Heart left ventricle (tissue), 16 donors: ENCODE measurements around the gene SLC17A5. TPM values are rescaled to one million over a fixed set of nuclear protein-coding genes. Genes with fewer than 3 reads are reported as not detected.
"Not testable (repeated sequence)": the region's sequence is repeated elsewhere in the genome, so short reads cannot be mapped to it uniquely, and the experiment has no call there.

Experiments
- ATAC-seq, 4 donors: fragments of 200-7000 bp; cut with Tn5 transposase; one replicate each; pipeline ENCODE4 v1.9.1; 2020 to 2022; ENCODE audit warnings: moderate library complexity in 4 of 4, mild to moderate bottlenecking in 3 of 4, moderate number of reproducible peaks in 1 of 4
- DNase-seq, 5 donors: peaks; one replicate each; pipeline ENCODE4 v3.0.0-alpha.2; 2020
- H3K27ac ChIP-seq, 12 donors: fragments of 200-600 bp; sonication (generic) in 4 of 12; one replicate each; pipeline versions ENCODE4 v1.5.0 to v1.8.0; 2016 to 2022; ENCODE audit warnings: mild to moderate bottlenecking in 2 of 12
- H3K27me3 ChIP-seq, 9 donors: fragments of 200-600 bp; sonication (generic) in 2 of 9; one replicate each; pipeline versions ENCODE4 v1.5.1 to v1.8.0; 2016 to 2022; ENCODE audit warnings: mild to moderate bottlenecking in 3 of 9
- H3K36me3 ChIP-seq, 9 donors: fragments of 200-600 bp; sonication (generic) in 2 of 9; one replicate each; pipeline versions ENCODE4 v1.5.0 to v1.8.0; 2018 to 2022; ENCODE audit warnings: mild to moderate bottlenecking in 2 of 9
- H3K4me1 ChIP-seq, 12 donors: fragments of 200-600 bp; sonication (generic) in 4 of 12; one replicate each; pipeline versions ENCODE4 v1.5.0 to v1.8.0; 2016 to 2022; ENCODE audit warnings: mild to moderate bottlenecking in 3 of 12
- H3K4me3 ChIP-seq, 12 donors: fragments of 200-600 bp; sonication (generic) in 4 of 12; one replicate each; pipeline versions ENCODE4 v1.5.0 to v1.8.0; 2017 to 2022; ENCODE audit warnings: mild to moderate bottlenecking in 9 of 12, moderate library complexity in 4 of 12
- H3K9me3 ChIP-seq, 12 donors: fragments of 200-600 bp; sonication (generic) in 4 of 12; one replicate each; pipeline versions ENCODE4 v1.5.0 to v1.8.0; 2016 to 2022; ENCODE audit warnings: mild to moderate bottlenecking in 1 of 12
- POLR2A ChIP-seq, 2 donors: fragments of 450-650 bp; IDR thresholded peaks; one replicate each; pipeline ENCODE4 v1.6.1; 2017; ENCODE audit warnings: antibody characterized with exemption in 2 of 2, mild to moderate bottlenecking in 2 of 2, moderate library complexity in 2 of 2
- WGBS, 4 donors: extraction: QIAGEN DNeasy Blood & Tissue Kit in 2 of 4; methylation state at CpG; one replicate each; pipeline versions ENCODE4 v1.1.5 to v1.1.7; 2013 to 2018; 5-methylcytosine and 5-hydroxymethylcytosine counted together
- intact Hi-C, 10 donors: fragments of 100-400 bp; cut with DNase I; formaldehyde crosslinking; loops; one replicate each; pipeline versions ENCODE4 v1.11.1 to v1.14.2; 2022
- polyA plus RNA-seq, 2 donors: library from polyadenylated mRNA; stranded (reverse); fragments of 200-250 nt; gene quantifications; one replicate each; pipeline ENCODE4 v1.2.3, GENCODE V29; 2013
- total RNA-seq, 9 donors: library from RNA; depleted of rRNA in 2 of 9; stranded (reverse); fragments of >200 nt in 2 of 9; fragmentation: NEBNext Ultra II Directional in 3 of 9; extraction: Animal tissue kit (Norgen Biotek cat#: 25700) in 3 of 9; gene quantifications; one replicate each; pipeline versions ENCODE4 v1.1.0 to v1.2.4, GENCODE V29; 2016 to 2023
- TF ChIP-seq, protein P1 (sequence below), 12 donors: fragments of 200-600 bp; sonication (generic) in 4 of 12; IDR thresholded peaks; one replicate each; pipeline versions ENCODE4 v1.5.0 to v1.8.0; 2018 to 2022; ENCODE audit warnings: antibody characterized with exemption in 12 of 12, mild to moderate bottlenecking in 5 of 12
- donor health status: ischemic (EF 13 %, LVEDD 7.1; RV severe dilation, severe dysfunction).
- donor health status: healthy with polysubstance abuse.
- donor health status: DM: no; HTN: yes; CAD: no.
- donor health status: DM: no; HTN: no; CAD: no.
- donor health status: ischemic (EF 25% LVEDD 6.9; RV normal size, moderate dysfunction).
- donor health status: ischemic (EF 25% LVEDD 5.7; RV mildly dilated, moderate dysfunction).
- donor health status: healthy.
- donor health status: DM: yes; HTN: yes; CAD: no.
- donor health status: ischemic (EF 35%, LVEDD 5.7; RV mildly dilated, moderate dysfunction).
- donor health status: nonischemic (EF 11% LVEDD 7.7; RV severe dilation, severe dysfunction).
- donor health status: DM: yes; HTN: yes; CAD: no.
- donor health status: PGD.
- donor health status: ischemic (EF 29% LVEDD 5.4; RV normal size, mild dysfunction).
- donor health status: nonischemic (EF 23%, LVEDD 6.1; RV moderate dilation, normal function).

The SLC17A5 gene
- total and polyA plus RNA-seq, 11 donors: 2.1 to 10.6 (median 7.5) TPM

DNA sequence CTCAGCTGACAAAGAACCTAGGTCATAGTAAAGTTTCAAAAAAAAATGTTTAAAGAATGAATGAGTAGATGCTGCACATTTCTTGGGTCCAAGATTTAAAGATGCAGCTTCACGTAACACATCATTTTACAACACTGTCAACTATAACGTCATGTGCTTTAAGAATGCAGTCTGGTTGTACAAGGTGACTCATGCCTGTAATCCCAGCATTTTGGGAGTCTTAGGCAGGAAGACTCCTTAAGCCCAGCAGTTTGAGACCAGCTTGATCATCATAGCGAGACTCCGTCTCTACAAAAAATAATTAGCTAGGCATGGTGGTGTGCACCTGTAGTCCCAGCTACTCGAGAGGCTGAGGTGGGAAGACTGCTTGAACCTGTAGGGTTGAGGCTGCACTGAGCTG lies 21.9 kb downstream of the SLC17A5 start:
- no peak for ATAC-seq
- Histone ChIP-seq H3K27ac (no peak overlapping the region), H3K27me3 (no peaks in the 10 kb centered on the region), H3K4me1 (no peaks in the 10 kb centered on the region), H3K36me3 (peaks cover 3 to 100% (median 88%) of the 10 kb centered on the region in 9 donors), H3K4me3 (no peak overlapping the region), H3K9me3 (no peaks in the 10 kb centered on the region)
- DNase-seq: no peak
- TF ChIP-seq POLR2A (IDR thresholded peaks at IDR 0.05): no peak
- WGBS, 4 donors: 82 to 97% (median 93%) methylated on average over 5 of the region's 5 CpGs
- intact Hi-C loops: no loop called here

DNA sequence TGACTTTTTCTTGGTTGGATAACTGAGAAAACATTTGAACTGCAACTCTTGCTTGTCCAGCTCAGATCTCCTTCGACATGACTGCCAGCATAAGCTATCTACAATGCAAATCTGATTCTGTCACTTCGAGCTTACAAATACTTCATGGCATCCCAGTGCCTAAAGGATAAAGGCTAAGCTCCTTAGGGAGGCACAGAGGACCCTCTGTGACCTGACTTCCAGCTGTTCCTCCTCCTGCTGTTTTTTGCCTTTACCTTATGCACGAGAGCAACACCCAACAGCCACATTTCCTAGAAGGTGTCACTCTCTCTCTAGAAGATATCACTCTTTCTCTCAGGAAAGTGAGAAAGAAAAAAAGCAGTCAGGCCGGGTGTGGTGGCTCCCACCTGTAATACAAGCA lies 23.4 kb downstream of the SLC17A5 start:
- no peak overlapping the region for H3K4me3 ChIP-seq
- no peaks in the 10 kb centered on the region for H3K4me1 ChIP-seq
- ATAC-seq (no peak), DNase-seq (no peak)
- no peaks in the 10 kb centered on the region for H3K27me3 ChIP-seq
- WGBS, 4 donors: 74 to 87% (median 84%) methylated on average over 4 of the region's 4 CpGs
- TF ChIP-seq, protein P1, sequence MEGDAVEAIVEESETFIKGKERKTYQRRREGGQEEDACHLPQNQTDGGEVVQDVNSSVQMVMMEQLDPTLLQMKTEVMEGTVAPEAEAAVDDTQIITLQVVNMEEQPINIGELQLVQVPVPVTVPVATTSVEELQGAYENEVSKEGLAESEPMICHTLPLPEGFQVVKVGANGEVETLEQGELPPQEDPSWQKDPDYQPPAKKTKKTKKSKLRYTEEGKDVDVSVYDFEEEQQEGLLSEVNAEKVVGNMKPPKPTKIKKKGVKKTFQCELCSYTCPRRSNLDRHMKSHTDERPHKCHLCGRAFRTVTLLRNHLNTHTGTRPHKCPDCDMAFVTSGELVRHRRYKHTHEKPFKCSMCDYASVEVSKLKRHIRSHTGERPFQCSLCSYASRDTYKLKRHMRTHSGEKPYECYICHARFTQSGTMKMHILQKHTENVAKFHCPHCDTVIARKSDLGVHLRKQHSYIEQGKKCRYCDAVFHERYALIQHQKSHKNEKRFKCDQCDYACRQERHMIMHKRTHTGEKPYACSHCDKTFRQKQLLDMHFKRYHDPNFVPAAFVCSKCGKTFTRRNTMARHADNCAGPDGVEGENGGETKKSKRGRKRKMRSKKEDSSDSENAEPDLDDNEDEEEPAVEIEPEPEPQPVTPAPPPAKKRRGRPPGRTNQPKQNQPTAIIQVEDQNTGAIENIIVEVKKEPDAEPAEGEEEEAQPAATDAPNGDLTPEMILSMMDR (IDR thresholded peaks at IDR 0.05): no peak
- TF ChIP-seq POLR2A (IDR thresholded peaks at IDR 0.05): no peak
- intact Hi-C loops: no loop called here
- H3K9me3 ChIP-seq: no peaks in the 10 kb centered on the region
- H3K27ac ChIP-seq: no peak overlapping the region
- peaks cover 3 to 100% (median 81%) of the 10 kb centered on the region in 9 donors for H3K36me3 ChIP-seq

DNA sequence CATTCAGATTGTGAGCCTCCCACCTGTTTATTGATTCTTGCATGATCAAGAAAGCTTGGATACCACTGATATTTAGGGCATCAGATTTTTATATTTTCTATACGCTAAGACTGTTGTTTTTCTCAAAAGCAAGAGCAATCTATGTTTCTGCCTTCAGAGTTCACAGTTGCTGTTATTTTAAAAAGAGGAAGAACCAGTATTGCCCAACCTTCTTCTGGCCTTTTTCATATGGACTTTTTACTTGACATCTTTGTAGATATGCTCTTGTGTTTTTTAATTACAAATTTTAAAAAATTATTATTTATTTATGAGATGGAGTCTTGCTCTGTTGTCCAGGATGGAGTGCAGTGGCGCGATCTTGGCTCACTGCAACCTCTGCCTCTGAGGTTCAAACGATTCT lies 28.9 kb downstream of the SLC17A5 start:
- no peak for ATAC-seq
- DNase-seq: no peak
- H3K4me1 ChIP-seq: no peaks in the 10 kb centered on the region
- no peak overlapping the region for H3K27ac ChIP-seq
- H3K9me3 ChIP-seq: no peaks in the 10 kb centered on the region
- H3K4me3 ChIP-seq: no peak overlapping the region
- H3K27me3 ChIP-seq: no peaks in the 10 kb centered on the region
- 95 to 98% (median 97%) methylated on average over 4 of the region's 4 CpGs for WGBS, 4 donors
- intact Hi-C loops: no loop called here
- H3K36me3 ChIP-seq: peaks cover 0 to 96% (median 60%) of the 10 kb centered on the region in 9 donors
- TF ChIP-seq, protein P1 (IDR thresholded peaks at IDR 0.05): no peak

DNA sequence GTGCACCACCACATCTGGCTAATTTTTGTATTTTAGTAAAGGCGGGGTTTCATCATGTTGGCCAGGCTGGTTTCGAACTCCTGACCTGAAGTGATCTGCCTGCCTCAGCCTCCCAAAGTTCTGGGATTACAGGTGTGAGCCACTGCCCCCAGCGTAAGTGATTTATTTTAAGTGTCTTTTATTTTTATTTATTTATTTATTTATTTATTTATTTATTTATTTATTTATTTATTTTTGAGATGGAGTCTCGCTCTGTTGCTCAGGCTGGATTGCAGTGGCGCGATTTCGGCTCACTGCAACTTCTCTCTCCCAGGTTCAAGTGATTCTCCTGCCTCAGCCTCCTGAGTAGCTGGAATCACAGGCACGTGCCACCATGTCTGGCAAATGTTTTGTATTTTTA lies 30.3 kb downstream of the SLC17A5 start:
- H3K9me3 ChIP-seq, H3K4me3 ChIP-seq, H3K27ac ChIP-seq, H3K4me1 ChIP-seq, DNase-seq, H3K27me3 ChIP-seq, intact Hi-C loops, ATAC-seq: not testable (repeated sequence)
- 91 to 99% (median 96%) methylated on average over 8 of the region's 8 CpGs for WGBS, 4 donors
- peaks cover 0 to 95% (median 64%) of the 10 kb centered on the region in 9 donors for H3K36me3 ChIP-seq

DNA sequence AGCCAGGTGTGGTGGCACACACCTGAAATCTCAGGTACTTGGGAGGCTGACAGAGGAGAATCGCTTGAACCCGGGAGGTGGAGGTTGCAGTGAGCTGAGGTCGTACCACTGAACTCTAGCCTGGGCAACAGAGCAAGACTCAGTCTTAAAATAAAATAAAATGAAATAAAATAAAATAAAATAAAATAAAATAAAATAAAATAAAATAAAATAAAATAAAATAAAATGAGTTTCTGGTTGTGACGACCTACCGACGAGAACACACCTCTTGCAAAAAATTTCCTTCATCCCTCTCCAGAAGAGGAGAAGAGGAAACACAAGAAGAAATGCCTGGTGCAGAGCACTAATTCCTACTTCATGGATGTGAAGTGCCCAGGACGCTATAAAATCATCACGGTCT lies 35.7 kb downstream of the SLC17A5 start:
- H3K27ac ChIP-seq, ATAC-seq, H3K27me3 ChIP-seq, H3K4me3 ChIP-seq, intact Hi-C loops, H3K4me1 ChIP-seq, DNase-seq, H3K9me3 ChIP-seq: not testable (repeated sequence)
- 91 to 97% (median 93%) methylated on average over 8 of the region's 8 CpGs for WGBS, 4 donors
- peaks cover 0 to 95% (median 73%) of the 10 kb centered on the region in 9 donors for H3K36me3 ChIP-seq

DNA sequence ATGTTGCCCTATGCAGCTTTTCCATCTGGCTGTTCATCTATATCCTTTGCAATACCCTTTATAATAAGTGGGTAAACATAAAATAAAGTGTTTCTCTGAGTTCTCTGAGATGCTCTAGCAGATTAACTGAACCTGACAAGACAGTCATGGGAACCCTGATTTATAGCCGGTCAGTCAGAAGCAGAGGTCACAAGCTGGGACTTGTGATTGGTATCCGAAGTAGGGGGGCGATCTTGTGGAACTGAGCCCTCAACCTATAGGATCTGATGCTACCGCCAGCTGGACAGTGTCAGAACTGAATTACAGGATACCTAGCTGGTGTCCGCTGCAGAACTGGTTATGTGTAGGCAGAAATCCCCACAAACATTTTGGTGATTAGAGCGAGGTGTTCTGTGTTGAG lies 39.0 kb downstream of the SLC17A5 start:
- no peak overlapping the region for H3K27ac ChIP-seq
- 83 to 91% (median 88%) methylated on average over 6 of the region's 6 CpGs for WGBS, 4 donors
- no peak overlapping the region for H3K4me3 ChIP-seq
- intact Hi-C loops: loop anchor here in 2 of 10 donors (2.0 to 5.0 kb wide), 2 partner anchors 103 to 106 kb away; no protein-coding TSS in a partner anchor
- no peaks in the 10 kb centered on the region for H3K27me3 ChIP-seq
- H3K36me3 ChIP-seq: peaks cover 0 to 91% (median 76%) of the 10 kb centered on the region in 9 donors
- no peak for ATAC-seq
- DNase-seq: no peak
- no peaks in the 10 kb centered on the region for H3K9me3 ChIP-seq
- no peak for TF ChIP-seq POLR2A (IDR thresholded peaks at IDR 0.05)
- TF ChIP-seq, protein P1 (IDR thresholded peaks at IDR 0.05): no peak
- H3K4me1 ChIP-seq: peaks cover 0 to 5% (median 0%) of the 10 kb centered on the region in 12 donors
